ENCODE measurements around the gene C17orf58.

- TF ChIP-seq SMC3 (IDR thresholded peaks at IDR 0.05; ENCODE audit: low read depth, low read length): no peak
- TF ChIP-seq, protein P1, sequence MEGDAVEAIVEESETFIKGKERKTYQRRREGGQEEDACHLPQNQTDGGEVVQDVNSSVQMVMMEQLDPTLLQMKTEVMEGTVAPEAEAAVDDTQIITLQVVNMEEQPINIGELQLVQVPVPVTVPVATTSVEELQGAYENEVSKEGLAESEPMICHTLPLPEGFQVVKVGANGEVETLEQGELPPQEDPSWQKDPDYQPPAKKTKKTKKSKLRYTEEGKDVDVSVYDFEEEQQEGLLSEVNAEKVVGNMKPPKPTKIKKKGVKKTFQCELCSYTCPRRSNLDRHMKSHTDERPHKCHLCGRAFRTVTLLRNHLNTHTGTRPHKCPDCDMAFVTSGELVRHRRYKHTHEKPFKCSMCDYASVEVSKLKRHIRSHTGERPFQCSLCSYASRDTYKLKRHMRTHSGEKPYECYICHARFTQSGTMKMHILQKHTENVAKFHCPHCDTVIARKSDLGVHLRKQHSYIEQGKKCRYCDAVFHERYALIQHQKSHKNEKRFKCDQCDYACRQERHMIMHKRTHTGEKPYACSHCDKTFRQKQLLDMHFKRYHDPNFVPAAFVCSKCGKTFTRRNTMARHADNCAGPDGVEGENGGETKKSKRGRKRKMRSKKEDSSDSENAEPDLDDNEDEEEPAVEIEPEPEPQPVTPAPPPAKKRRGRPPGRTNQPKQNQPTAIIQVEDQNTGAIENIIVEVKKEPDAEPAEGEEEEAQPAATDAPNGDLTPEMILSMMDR (conservative IDR thresholded peaks at IDR 0.05; ENCODE audit: low read depth, low read length): no peak
- TF ChIP-seq USF2 (IDR thresholded peaks at IDR 0.05; ENCODE audit: low read depth, low read length): no peak
- no peak for TF ChIP-seq MAFK (IDR thresholded peaks at IDR 0.05; ENCODE audit: low read depth, low read length)
- no peak for TF ChIP-seq RFX5 (IDR thresholded peaks at IDR 0.05; ENCODE audit: low read depth, low read length)
- TF ChIP-seq POLR2A (IDR thresholded peaks at IDR 0.05; ENCODE audit: low read depth, low read length): no peak
- TF ChIP-seq MXI1 (IDR thresholded peaks at IDR 0.05; ENCODE audit: borderline replicate concordance, low read depth, low read length): no peak
- no peak for TF ChIP-seq BHLHE40 (IDR thresholded peaks at IDR 0.05; ENCODE audit: low read depth, low read length)
- TF ChIP-seq, protein P2, sequence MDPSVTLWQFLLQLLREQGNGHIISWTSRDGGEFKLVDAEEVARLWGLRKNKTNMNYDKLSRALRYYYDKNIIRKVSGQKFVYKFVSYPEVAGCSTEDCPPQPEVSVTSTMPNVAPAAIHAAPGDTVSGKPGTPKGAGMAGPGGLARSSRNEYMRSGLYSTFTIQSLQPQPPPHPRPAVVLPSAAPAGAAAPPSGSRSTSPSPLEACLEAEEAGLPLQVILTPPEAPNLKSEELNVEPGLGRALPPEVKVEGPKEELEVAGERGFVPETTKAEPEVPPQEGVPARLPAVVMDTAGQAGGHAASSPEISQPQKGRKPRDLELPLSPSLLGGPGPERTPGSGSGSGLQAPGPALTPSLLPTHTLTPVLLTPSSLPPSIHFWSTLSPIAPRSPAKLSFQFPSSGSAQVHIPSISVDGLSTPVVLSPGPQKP (IDR thresholded peaks at IDR 0.05; ENCODE audit: borderline replicate concordance, low read depth, low read length): no peak
- no peak for TF ChIP-seq FOS (IDR thresholded peaks at IDR 0.05; ENCODE audit: low read depth, low read length)
These were observed 2.2 kb upstream of the C17orf58 start for GRCh38 chr17:67998466-67998865.

All from IMR-90 (cell line).